ENCODE measurements around the gene BAMBI. TPM values are rescaled to one million over a fixed set of nuclear protein-coding genes. Genes with fewer than 3 reads are reported as not detected.
"Not testable (repeated sequence)": the region's sequence is repeated elsewhere in the genome, so short reads cannot be mapped to it uniquely, and the experiment has no call there.

Gene BAMBI
- total RNA-seq (2014; rRNA removed; shearing (Covaris generic); ENCODE audit: low replicate concordance): 19.8 and 26.8 TPM in 2 replicates

- in situ Hi-C loops (cut with HindIII; ENCODE audit: low pct_unique_long_range_greater_than_20kb, low sequenced_read_pairs): no loop called here
- DNase-seq (ENCODE audit: low read depth): peak; percentile 82
These were observed at the start of gene BAMBI for GRCh38 chr10:28676968-28677887. Gene BAMBI (plus strand): TSS chr10:28677521. CDS start chr10:28677898, 377 bp downstream.

GRCh38 chr10:28628184-28628893 is 49.0 kb upstream of the BAMBI start:
- peak; percentile 69 for DNase-seq (ENCODE audit: low read depth)
- in situ Hi-C loops (cut with HindIII; ENCODE audit: low pct_unique_long_range_greater_than_20kb, low sequenced_read_pairs): no loop called here

GRCh38 chr10:28631896-28632583 is 45.3 kb upstream of the BAMBI start:
- in situ Hi-C loops (cut with HindIII; ENCODE audit: low pct_unique_long_range_greater_than_20kb, low sequenced_read_pairs): no loop called here
- DNase-seq (ENCODE audit: low read depth): peak; percentile 75

GRCh38 chr10:28632584-28632945 is 44.8 kb upstream of the BAMBI start:
- no peak for DNase-seq (ENCODE audit: low read depth)
- in situ Hi-C loops (cut with HindIII; ENCODE audit: low pct_unique_long_range_greater_than_20kb, low sequenced_read_pairs): no loop called here

- DNase-seq (ENCODE audit: low read depth): peak; percentile 94
- in situ Hi-C loops (cut with HindIII; ENCODE audit: low pct_unique_long_range_greater_than_20kb, low sequenced_read_pairs): no loop called here
These were observed 43.6 kb upstream of the BAMBI start for GRCh38 chr10:28633750-28634149.

GRCh38 chr10:28637346-28637745 is 40.0 kb upstream of the BAMBI start:
- in situ Hi-C loops (cut with HindIII; ENCODE audit: low pct_unique_long_range_greater_than_20kb, low sequenced_read_pairs): no loop called here
- DNase-seq (ENCODE audit: low read depth): no peak

GRCh38 chr10:28638392-28638791 is 38.9 kb upstream of the BAMBI start:
- no peak for DNase-seq (ENCODE audit: low read depth)
- in situ Hi-C loops (cut with HindIII; ENCODE audit: low pct_unique_long_range_greater_than_20kb, low sequenced_read_pairs): no loop called here

- no peak for DNase-seq (ENCODE audit: low read depth)
- in situ Hi-C loops (cut with HindIII; ENCODE audit: low pct_unique_long_range_greater_than_20kb, low sequenced_read_pairs): no loop called here
These were observed 36.8 kb upstream of the BAMBI start for GRCh38 chr10:28640551-28640950.

- DNase-seq (ENCODE audit: low read depth): no peak
- in situ Hi-C loops (cut with HindIII; ENCODE audit: low pct_unique_long_range_greater_than_20kb, low sequenced_read_pairs): no loop called here
These were observed 32.7 kb upstream of the BAMBI start for GRCh38 chr10:28644647-28645046.

GRCh38 chr10:28652106-28652505 is 25.2 kb upstream of the BAMBI start:
- in situ Hi-C loops (cut with HindIII; ENCODE audit: low pct_unique_long_range_greater_than_20kb, low sequenced_read_pairs): no loop called here
- no peak for DNase-seq (ENCODE audit: low read depth)

- in situ Hi-C loops (cut with HindIII; ENCODE audit: low pct_unique_long_range_greater_than_20kb, low sequenced_read_pairs): no loop called here
- no peak for DNase-seq (ENCODE audit: low read depth)
These were observed 24.6 kb upstream of the BAMBI start for GRCh38 chr10:28652703-28653102.

- in situ Hi-C loops (cut with HindIII; ENCODE audit: low pct_unique_long_range_greater_than_20kb, low sequenced_read_pairs); DNase-seq (ENCODE audit: low read depth): not testable (repeated sequence)
These were observed 18.5 kb upstream of the BAMBI start for GRCh38 chr10:28658824-28659223.

- DNase-seq (ENCODE audit: low read depth): peak; percentile 42
- in situ Hi-C loops (cut with HindIII; ENCODE audit: low pct_unique_long_range_greater_than_20kb, low sequenced_read_pairs): no loop called here
These were observed 16.3 kb upstream of the BAMBI start for GRCh38 chr10:28661035-28661434.

GRCh38 chr10:28663576-28664368 is 13.5 kb upstream of the BAMBI start:
- in situ Hi-C loops (cut with HindIII; ENCODE audit: low pct_unique_long_range_greater_than_20kb, low sequenced_read_pairs): no loop called here
- peak; percentile 80 for DNase-seq (ENCODE audit: low read depth)

GRCh38 chr10:28664369-28664740 is 13.0 kb upstream of the BAMBI start:
- DNase-seq (ENCODE audit: low read depth): no peak
- in situ Hi-C loops (cut with HindIII; ENCODE audit: low pct_unique_long_range_greater_than_20kb, low sequenced_read_pairs): no loop called here

- in situ Hi-C loops (cut with HindIII; ENCODE audit: low pct_unique_long_range_greater_than_20kb, low sequenced_read_pairs): no loop called here
- DNase-seq (ENCODE audit: low read depth): no peak
These were observed 10.4 kb upstream of the BAMBI start for GRCh38 chr10:28666751-28667467.

- DNase-seq (ENCODE audit: low read depth): peak; percentile 46
- in situ Hi-C loops (cut with HindIII; ENCODE audit: low pct_unique_long_range_greater_than_20kb, low sequenced_read_pairs): no loop called here
These were observed 8.7 kb upstream of the BAMBI start for GRCh38 chr10:28668363-28669226.

All from Caki2 (cell line).